ENCODE measurements around the gene ST6GALNAC5.

DNA sequence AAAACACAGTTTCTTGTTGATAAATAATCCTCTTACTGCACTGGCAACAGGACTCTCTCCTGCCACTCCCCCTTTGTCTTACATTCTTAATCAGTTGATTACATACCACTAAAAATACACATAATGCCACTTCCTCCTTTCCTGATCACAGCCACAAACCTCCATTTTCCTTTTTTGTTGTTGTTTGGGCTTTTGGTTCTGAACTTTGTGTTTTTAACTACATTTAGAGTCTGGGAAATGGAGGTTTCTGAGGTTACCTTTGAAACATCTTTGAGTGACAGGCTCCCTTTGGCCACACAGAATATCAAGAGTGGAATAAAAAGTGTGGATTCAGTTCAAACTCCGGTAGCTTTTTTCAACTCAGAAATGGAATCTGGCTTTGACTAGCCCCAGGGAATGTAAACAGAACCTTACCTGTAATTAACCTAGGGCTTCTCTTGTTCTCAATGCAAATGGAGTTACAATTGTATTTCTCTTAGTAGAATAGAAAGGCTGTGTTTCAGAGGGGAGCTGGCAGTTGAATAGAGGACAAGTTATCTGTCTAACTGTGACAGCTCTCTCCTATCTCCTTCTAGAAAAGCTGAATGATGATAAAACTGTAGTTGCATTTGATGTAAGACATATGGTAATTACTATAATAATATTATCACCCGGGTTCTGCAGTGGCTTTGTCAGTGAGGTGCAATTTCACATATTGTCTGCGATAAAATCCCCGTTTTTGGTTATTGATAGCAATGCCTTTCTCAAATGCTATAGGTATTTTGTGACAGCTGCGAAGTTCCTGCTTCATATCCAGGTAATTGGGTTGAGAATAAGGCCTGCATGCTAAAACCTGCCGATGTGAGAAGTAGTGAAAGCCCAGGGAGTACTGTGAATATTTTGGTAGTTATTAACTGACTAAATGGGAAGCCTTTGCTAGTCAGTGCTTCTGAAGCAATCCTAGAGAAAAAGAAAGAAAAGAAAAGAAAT is 66.9 kb downstream of the ST6GALNAC5 start:
- TF ChIP-seq, protein P1, sequence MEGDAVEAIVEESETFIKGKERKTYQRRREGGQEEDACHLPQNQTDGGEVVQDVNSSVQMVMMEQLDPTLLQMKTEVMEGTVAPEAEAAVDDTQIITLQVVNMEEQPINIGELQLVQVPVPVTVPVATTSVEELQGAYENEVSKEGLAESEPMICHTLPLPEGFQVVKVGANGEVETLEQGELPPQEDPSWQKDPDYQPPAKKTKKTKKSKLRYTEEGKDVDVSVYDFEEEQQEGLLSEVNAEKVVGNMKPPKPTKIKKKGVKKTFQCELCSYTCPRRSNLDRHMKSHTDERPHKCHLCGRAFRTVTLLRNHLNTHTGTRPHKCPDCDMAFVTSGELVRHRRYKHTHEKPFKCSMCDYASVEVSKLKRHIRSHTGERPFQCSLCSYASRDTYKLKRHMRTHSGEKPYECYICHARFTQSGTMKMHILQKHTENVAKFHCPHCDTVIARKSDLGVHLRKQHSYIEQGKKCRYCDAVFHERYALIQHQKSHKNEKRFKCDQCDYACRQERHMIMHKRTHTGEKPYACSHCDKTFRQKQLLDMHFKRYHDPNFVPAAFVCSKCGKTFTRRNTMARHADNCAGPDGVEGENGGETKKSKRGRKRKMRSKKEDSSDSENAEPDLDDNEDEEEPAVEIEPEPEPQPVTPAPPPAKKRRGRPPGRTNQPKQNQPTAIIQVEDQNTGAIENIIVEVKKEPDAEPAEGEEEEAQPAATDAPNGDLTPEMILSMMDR (IDR thresholded peaks at IDR 0.05) = no peak
- no peak for TF ChIP-seq ZFX (IDR thresholded peaks at IDR 0.05; ENCODE audit: borderline replicate concordance)
